ENCODE measurements around the gene PLEKHA6.

The PLEKHA6 gene

GRCh38 chr1:204360314-204360713 is 585 bp upstream of the PLEKHA6 start:
- no peak for TF ChIP-seq CTCF (conservative IDR thresholded peaks at IDR 0.05; ENCODE audit: low read depth)
- no peak for DNase-seq (ENCODE audit: low spot score)
- CTCF ChIA-PET: interaction anchor here (0.6 to 6.5 kb wide), 11 partner anchors 33 to 872 kb away, joined by 3 to 101 read pairs (median 4); partner anchors contain the start of genes GOLT1A and REN
- no peak overlapping the region for H3K27ac ChIP-seq
- POLR2A ChIA-PET (ENCODE audit: low non-redundant PET): no interaction called here

- no peak overlapping the region for H3K27ac ChIP-seq
- DNase-seq (ENCODE audit: low spot score): no peak
- ChIA-PET POLR2A (ENCODE audit: low non-redundant PET) (no interaction called here), CTCF (interaction anchor here (0.7 to 6.5 kb wide), 6 partner anchors 18 to 195 kb away, joined by 3 to 101 read pairs (median 5); partner anchors contain the start of genes GOLT1A and REN)
- TF ChIP-seq CTCF (conservative IDR thresholded peaks at IDR 0.05; ENCODE audit: low read depth): no peak
These were observed 627 bp downstream of the PLEKHA6 start for GRCh38 chr1:204359131-204359473.

GRCh38 chr1:204358605-204359004 is 1.1 kb downstream of the PLEKHA6 start:
- no peak for DNase-seq (ENCODE audit: low spot score)
- ChIA-PET POLR2A (ENCODE audit: low non-redundant PET) (no interaction called here), CTCF (interaction anchor here (0.8 to 6.5 kb wide), 5 partner anchors 17 to 194 kb away, joined by 3 to 101 read pairs (median 6); partner anchors contain the start of genes GOLT1A and REN)
- TF ChIP-seq CTCF (conservative IDR thresholded peaks at IDR 0.05; ENCODE audit: low read depth): no peak
- no peak overlapping the region for H3K27ac ChIP-seq

- no peak for TF ChIP-seq CTCF (conservative IDR thresholded peaks at IDR 0.05; ENCODE audit: low read depth)
- ChIA-PET CTCF (interaction anchor here (0.6 to 2.5 kb wide), 8 partner anchors 15 to 144 kb away, joined by 3 to 13 read pairs (median 3); partner anchors contain the start of gene GOLT1A), POLR2A (ENCODE audit: low non-redundant PET) (no interaction called here)
- no peak overlapping the region for H3K27ac ChIP-seq
- no peak for DNase-seq (ENCODE audit: low spot score)
These were observed 1.9 kb downstream of the PLEKHA6 start for GRCh38 chr1:204357551-204358490.

GRCh38 chr1:204356997-204357396 is 2.7 kb downstream of the PLEKHA6 start:
- no peak for TF ChIP-seq CTCF (conservative IDR thresholded peaks at IDR 0.05; ENCODE audit: low read depth)
- no peak for DNase-seq (ENCODE audit: low spot score)
- ChIA-PET POLR2A (ENCODE audit: low non-redundant PET) (no interaction called here), CTCF (interaction anchor here (0.5 to 1.0 kb wide), 5 partner anchors 15 to 496 kb away, joined by 3 read pairs; no protein-coding TSS in a partner anchor)
- no peak overlapping the region for H3K27ac ChIP-seq

- ChIA-PET POLR2A (ENCODE audit: low non-redundant PET) (no interaction called here), CTCF (no interaction called here)
- no peak for DNase-seq (ENCODE audit: low spot score)
- no peak for TF ChIP-seq CTCF (conservative IDR thresholded peaks at IDR 0.05; ENCODE audit: low read depth)
- no peak overlapping the region for H3K27ac ChIP-seq
These were observed 3.8 kb downstream of the PLEKHA6 start for GRCh38 chr1:204355913-204356312.
